HG02840 (cell line): ENCODE measurements around the gene PCMTD2.

ENCODE experiments used
- ATAC-seq: cut with Tn5 transposase; IDR thresholded peaks from one replicate; pipeline ENCODE4 v1.9.1; 2021; ENCODE audit warnings: mild to moderate bottlenecking, moderate library complexity, moderate number of reproducible peaks; ENCODE audit not compliant: unreplicated experiment, low FRiP score

PCMTD2 gene

DNA sequence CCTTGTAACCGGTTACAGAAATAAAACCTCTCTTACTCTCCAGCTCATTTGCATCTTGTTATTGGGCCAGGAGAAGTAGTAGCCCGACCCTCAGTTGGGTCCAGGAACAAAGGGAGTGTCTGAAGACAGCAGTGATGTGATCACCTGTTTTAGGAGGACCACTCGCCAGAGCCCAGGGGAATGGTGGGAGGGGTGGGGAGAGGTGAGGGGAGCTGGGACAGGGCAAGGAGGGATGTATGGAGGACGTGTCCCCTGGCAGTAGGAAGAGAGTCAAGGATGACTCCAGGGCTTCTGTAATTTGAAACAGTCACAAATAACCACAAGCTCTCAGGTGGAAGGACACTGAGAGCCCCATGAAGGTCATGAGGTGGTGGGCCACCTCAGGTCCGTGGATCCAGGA lies 1.4 kb upstream of the PCMTD2 start:
- no peak for ATAC-seq

DNA sequence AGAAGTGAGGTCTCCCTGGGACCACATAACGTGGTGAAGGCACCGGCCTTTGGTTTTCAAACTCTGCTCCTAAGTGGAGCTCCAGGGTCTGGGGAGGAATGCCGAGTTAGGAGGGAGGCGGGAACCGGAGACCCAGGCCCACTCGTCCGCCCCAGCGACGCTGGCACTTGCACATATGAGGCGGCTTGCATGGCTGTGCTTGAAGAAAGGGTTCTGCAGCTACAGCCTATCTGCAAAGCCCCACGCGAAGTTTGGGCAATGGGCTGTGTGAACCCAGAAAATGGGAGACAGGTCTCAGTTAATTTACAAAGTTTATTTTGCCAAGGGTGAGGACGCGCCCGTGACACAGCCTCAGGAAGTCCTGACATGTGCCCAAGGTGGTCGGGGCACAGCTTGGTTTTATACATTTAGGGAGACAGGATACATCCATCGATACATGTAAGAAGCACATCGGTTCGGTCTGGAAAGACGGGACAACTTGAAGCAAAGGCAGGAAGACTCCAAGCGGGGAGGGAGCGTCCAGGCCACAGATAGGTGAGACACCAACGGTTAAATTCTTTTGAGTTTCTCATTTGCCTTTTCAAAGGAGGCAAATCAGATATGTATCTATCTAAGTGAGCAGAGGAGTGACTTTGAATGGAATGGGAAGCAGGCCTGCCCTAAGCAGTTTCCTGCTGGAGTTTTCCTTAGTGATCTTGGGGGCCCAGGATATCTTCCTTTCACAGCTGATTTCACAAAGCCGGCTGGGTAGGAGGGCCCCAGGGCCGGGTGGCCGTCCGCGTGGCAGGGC lies 782 bp upstream of the PCMTD2 start:
- ATAC-seq: no peak

DNA sequence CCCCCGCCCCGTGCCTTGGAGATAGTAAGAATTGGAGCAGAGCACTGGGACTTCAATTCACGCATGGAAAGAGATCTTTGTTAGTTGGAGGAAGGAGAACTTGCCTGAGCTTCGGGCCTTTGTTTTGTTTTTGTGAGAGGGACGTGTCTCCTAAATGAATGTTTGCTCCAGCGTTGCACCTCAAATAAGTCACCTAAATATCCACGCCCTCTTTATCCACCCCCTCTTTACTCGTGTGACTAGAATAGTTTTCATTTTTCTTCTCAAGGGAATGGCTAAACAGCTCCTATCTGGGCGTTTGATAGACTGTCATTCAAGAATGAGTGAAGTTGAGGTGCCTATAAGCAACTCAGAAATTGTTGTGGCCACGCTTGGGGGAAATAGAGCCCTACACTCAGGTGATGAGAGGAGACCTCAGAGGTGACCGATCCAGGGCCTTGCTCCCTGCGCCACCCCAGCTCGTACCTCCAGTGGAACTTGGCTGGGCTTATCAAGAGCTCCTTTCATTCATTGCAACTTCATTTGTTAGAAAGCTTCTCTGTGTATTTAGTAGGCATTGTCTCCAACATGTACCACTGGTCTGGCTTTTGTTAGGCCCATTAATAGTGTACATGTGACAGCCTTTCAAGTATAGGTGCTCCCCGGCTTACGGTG lies 861 bp downstream of the PCMTD2 start:
- ATAC-seq: no peak

DNA sequence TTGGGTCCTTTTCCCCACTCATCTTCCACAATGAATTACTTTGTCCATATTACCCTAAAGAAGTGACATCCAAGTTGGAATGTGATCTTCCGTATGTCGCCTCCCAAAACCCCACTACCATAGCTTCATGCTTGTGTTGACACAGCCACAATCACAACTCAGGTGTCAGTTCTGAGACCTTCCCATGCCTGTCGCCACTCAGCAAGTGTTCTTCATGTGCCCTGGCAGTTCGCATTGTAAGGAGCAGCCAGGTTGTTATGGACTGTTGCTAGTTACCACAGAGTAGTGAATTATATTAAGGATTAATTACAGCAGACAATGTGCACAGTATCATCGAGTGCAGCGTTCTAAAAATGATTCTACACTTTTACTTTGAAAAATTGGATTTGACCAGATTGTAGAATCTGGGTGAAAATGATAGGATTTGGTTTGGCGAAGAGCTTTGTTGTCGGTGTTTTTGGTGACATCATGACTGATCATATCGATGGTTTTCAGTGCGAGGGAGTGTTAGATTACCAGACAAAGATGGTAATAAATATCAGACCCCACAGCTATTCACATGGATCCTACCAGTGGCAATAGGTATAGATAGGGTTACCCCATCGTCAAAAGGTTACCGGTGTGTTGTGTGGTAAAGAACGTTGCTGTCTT lies 1.7 kb downstream of the PCMTD2 start:
- no peak for ATAC-seq

DNA sequence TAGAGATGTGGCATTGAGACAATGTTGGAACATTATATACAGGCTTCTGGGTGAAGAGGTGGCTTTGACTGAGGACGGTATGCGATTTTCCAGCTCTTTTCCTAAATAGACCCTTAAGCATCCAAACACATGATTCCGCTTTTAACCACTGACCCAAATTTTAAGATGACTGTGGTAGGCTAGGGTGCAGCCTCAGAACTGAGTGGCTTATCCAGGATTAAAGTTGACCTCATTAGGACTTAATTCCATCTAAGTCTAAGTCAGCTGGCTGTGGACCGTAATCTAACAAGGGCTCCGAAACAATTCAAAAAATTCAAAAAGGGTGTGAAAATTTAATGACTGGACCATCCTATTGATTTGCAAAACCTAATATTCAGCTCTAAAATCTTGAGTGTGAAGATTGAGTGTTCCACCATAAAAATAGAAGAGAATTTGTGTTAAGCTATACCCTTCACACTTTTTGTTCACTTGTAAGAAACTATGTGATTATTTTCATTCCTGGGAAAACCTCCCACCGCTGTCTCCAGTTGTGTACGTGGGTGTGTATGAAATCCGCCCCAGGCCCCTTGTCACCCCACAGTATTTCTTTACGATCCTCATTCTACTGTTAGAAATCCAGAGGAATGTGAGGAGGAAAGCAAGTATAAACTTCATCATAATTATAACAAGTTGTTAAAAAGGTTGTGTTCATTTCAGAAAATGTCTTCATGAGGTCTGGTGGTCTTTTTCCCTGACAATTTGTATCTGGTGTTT lies 2.7 kb downstream of the PCMTD2 start:
- ATAC-seq: no peak

DNA sequence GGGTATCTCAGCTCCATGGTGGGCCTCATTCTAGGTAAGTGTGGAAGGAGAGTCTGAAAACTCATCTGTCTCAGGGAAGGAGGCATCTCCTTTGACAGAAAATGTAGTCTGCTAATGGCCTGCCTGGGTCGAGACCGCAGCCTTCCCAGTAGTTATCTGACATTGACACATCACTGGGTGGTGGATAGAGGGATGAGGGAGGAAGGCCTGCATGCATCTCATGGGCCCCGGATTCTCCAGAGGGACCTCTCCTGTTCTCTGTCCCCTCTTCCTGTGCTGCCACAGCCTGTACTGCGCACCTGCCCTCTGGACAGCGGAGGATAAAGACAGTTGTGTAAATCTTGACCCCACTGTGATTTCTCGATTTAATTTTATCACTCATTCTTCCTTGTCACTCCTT lies 4.7 kb downstream of the PCMTD2 start:
- no peak for ATAC-seq

DNA sequence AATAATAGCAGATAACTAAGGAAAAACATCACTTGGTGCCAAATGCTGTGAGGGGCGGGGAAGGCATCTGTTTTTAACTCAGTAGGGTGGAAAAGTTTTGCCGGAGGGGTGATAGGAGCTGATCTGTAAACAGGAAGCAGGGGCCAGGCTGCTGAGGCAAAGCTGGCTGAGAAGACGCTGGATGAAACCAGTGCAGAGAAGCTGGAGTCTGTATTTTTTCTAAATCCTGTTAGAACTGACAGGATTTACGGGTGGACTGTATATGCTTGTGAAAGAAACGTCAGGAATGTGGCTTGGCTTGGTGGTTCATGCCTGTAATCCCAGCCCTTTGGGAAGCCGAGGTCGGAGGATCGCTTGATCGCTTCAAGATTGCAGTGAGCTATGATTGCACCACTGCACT lies 5.6 kb downstream of the PCMTD2 start:
- ATAC-seq: no peak

DNA sequence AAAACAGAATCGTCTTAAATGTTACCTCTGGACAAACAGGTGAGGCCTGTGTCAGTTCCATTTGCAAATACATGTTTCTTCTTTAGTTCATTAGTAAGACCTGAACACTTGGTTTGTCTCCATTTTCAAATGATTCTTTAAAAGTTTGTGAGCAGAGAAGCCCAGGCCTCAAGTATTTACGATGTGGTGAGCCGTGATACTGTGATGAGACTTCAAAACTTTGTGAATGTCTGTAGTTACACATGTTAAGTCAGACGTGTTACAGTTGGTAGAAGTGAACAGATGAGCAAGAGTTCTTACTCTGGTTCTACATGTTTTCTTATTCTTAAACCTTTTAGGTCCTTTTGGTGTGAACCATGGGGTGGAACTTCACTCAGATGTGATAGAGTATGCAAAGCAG lies 8.5 kb downstream of the PCMTD2 start:
- ATAC-seq: no peak

DNA sequence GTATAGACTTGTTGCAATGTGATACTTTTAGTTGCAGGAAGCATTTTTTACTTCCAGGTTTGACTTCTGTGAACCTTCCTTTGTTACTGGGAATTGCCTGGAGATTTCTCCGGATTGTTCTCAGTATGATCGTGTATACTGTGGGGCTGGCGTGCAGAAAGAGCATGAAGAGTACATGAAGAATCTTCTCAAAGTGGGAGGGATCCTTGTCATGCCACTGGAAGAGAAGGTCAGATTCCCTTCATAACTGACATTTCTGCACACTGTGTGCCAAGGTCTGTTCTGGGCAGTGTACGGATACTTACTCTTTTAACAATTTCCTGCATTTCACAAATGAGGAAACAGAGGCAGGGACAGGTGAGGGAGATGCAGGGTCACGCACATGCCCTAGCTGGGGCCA lies 9.7 kb downstream of the PCMTD2 start:
- ATAC-seq: no peak

DNA sequence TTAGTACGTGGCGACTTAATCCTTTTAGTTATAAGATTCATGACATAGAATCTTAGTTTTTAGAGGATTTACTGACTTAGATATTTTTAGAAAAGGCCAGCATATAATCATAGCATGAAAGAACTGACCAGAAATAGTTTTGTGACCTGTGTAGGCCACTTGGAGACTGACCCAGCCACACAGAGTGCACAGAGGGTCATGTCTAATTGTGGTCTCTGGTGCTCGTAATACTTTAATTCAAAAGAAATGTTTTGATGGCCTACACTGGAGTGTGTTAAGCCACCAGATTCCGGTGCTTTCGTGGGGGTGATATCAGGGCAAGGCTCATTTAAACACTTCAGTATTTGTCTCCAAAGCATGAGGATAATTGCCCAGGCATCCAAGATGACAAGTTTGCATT lies 11.4 kb downstream of the PCMTD2 start:
- ATAC-seq: no peak

DNA sequence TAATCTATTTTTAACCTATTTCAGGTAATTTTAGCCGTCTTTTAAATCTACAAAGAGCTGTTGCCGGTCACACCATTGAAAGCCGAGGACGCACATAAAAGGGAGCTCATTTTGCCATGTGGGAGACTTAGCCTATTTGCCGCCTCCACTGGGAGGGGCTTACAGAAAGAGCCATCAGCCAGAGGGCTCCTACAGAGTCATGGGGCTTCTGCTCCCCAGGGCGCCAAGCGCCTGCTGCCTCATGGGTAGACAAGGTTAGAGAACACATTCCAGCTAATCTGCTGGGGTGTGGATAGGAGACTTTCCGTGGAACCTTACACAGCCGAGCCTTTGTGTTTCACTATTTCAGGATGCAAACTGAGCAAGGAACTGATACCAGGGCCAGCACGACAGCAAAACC lies 12.6 kb downstream of the PCMTD2 start:
- no peak for ATAC-seq

DNA sequence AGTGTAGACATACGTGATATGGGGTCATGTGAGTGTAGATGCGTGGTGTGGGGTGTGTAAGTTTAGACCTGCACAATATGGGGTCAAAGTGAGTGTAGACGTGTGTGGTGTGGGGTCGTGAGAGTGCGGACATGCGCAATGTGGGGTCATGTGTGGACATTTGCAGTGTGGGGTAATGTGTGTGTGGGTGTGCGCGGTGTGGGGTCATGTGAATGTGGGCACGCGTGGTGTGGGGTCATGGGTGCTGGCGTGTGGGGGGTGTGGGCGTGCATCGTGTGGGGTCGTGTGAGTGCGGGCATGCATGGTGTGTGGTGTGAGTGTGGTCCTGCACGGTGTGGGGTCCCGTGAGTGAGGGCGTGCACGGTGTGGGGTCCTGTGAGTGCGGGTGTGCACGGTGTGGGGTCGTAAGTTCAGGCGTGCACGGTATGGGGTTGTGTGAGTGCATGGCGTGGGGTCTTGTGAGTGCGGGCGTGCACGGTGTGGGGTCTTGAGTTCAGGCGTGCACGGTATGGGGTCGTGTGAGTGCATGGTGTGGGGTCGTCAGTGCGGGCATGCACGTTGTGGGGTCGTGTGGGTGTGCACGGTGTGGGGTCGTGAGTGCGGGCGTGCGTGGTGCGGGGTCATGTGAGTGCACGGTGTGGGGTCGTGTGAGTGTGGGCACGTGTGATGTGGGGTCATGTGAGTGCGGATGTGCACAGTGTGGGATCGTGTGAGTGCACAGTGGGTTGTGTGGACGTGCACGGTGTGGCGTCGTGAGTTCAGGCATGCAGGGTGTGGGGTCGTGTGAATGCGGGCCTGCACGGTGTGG lies 14.3 kb downstream of the PCMTD2 start:
- ATAC-seq: no peak

DNA sequence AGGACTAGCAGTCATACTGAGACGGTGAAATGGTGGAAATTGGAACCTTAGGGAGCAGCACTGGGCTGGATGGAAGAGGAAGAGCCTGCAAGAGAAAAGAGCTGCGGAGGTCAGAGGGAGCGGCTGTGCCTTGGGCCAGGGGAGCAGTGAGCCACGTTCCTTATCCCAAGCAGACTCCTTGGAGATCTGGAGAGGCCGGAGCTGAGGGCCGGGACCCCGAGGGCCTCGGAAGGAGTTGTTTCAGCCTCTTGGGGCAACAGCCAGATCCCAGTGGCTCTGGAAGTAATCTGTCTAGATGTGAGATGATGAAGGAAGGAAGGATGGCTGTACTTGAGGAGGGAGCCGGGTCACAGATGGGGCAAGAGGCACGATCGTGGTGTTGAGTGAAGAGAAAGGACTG lies 16.1 kb downstream of the PCMTD2 start:
- no peak for ATAC-seq

DNA sequence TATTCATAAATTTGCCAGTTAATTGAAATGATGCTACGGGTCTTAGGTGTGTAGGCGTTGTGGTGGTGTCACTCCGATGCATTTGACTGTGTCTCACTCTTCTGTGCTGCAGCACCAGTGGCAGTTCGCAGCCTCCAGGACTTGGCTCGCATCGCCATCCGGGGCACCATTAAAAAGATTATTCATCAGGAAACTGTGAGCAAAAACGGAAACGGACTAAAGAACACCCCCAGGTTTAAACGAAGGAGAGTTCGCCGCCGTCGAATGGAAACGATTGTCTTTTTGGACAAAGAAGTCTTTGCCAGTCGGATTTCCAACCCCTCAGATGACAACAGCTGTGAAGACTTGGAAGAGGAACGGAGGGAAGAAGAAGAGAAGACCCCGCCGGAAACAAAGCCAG lies 17.6 kb downstream of the PCMTD2 start:
- ATAC-seq: no peak

DNA sequence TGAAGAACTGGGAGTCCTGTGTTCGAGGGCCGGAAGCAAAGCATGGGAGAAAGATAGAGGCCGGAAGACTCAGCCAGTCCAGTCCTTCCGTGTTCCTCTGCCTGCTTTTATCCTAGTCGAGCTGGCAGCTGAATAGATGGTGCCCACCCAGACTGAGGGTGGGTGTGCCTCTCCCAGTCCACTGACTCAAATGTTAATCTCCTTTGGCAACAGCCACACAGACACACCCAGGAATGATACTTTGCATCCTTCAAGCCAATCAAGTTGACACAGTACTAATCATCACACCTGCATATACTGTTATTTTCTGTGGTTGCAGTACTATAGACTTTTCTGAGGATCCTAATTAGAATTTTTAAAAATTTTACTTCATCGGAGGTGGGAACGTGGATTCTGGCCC lies 21.3 kb downstream of the PCMTD2 start:
- ATAC-seq: no peak

DNA sequence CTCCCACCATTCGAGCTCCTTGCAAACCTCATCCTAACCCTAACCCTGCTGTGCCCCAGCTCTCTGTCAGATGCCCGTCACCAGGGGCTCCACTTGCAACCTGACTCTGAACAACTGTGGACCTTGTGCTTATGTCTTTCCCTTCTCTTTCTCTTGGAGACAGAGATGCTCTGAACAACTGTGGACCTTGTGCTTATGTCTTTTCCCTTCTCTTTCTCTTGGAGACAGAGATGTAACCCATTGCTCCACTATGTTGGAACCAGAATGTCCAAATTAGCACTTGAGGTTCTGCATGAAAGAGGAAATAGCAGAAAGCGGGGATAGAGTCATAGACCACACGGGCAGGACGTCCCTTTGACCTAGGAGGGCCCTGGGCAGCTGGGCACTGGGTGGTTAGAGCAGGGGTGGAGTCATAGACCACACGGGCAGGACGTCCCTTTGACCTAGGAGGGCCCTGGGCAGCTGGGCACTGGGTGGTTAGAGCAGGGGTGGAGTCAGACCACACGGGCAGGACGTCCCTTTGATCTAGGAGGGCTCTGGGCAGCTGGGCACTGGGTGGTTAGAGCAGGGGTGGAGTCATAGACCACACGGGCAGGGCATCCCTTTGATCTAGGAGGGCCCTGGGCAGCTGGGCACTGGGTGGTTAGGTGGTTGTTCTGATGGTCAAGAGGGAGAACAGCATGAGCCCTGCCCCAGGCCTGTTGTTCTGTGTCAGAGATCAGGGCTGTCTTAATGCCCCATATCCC lies 22.2 kb downstream of the PCMTD2 start:
- ATAC-seq: no peak

DNA sequence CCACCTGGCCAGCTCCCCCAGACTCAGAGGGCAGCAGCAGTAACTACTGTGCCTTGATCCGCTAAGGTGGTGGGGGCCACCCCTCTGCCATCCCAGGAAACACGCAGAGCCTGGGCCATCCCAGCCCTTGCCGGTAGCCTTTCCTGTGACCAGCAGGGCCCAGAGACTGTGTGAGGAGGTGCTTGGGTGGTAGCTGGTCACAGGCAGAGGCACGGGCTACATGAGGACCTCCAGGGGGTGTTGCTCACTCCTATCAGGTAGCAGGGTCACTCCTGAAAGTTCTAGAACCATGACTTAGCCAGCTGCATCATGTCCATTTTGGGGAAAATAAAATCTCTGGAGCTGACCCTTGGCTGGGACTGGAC lies 22.8 kb downstream of the PCMTD2 start:
- no peak for ATAC-seq

DNA sequence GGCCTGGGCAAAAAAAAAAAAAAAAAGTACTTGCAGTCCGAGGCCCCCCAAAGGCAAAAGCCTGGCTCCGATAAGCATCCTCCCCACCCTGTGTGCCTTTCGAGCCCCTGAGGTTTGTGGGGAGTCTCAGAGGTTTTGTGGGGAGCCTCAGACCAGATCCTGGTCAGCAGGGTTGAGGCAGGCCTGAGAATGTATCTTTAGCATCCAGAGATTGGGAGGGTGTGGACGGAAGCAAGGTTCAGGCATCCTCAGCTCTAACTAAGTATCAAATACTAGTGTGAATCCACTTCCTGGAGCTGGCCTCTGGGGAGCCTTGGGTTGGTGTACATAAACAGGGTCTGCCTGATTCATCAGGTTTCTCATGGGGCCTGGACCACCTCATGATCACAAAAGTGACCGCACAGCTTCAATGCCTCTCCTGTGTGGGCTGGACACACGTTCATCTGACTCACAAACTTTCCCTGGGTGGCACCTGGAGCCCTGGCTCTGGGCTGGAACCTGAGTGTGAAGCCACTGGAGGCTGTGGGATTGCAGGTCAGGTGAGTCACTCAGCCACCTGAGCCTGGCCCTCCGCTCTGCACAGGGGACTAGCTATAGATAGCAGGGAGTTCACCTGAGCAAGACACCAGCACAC lies 24.4 kb downstream of the PCMTD2 start:
- ATAC-seq: no peak

DNA sequence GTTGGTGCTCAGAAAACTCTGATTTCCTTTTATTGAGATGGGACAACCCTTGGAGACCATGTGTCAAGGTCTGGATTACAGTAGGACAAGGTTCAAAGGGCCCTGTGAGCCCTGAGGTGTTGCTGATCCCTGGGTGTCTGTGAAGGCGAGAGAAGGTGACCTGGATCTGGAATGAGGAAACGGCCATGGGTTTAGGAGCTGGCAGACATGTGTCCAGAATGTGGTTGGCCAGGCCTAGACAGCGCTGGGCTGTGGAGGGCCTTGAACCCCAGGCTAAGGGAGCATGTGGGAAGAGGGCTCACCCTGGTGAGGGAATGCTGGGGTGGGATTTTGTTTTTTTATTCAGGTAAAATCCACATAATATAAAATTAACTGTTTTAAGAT lies 24.9 kb downstream of the PCMTD2 start:
- no peak for ATAC-seq
